SK-N-SH (cell line): ENCODE data around the gene ERGIC2. TPM values are rescaled to one million over a fixed set of nuclear protein-coding genes. Genes with fewer than 3 reads are reported as not detected.

ENCODE experiments used
- CTCF ChIA-PET: fragments of 300-600, 350-600 bp; formaldehyde crosslinking; extraction: SDS; loops from one replicate; lab custom pipeline; 2021; lab: Yijun Ruan, JAX
- POLR2A ChIA-PET: fragments of 350-600 bp; sonication (Branson Sonifier 250); formaldehyde crosslinking; extraction: SDS; loops from one replicate; lab custom pipeline; 2020; ENCODE audit warnings: antibody characterized with exemption, inconsistent platforms; lab: Yijun Ruan, JAX
- DNase-seq: peaks from one replicate; pipeline ENCODE4 v3.0.0; 2012
- H2AFZ ChIP-seq: fragments of 200-600 bp; sonication (generic); 2 replicates; pipeline ENCODE4 v1.8.1; 2016; ENCODE audit warnings: antibody characterized with exemption, mild to moderate bottlenecking, low read depth
- H3F3A ChIP-seq: fragments of 200-600 bp; sonication (generic); replicated peaks from 2 replicates; pipeline ENCODE3; 2016; ENCODE audit warnings: antibody characterized with exemption, mild to moderate bottlenecking; ENCODE audit not compliant: insufficient read depth
- H3K27ac ChIP-seq, 2 experiments: fragments of 200-500 bp in 1 of 2; fragments of 200-600 bp in 1 of 2; sonication (Bioruptor generic) in 1 of 2; sonication (generic), shearing (Covaris generic) in 1 of 2; 2 replicates each; pipeline versions ENCODE4 v1.5.1 to v1.6.1; 2014 to 2016; ENCODE audit warnings: low read depth in 2 of 2, inconsistent platforms in 1 of 2, low read length in 1 of 2, mild to moderate bottlenecking in 1 of 2, mixed read lengths in 1 of 2
- H3K27me3 ChIP-seq: fragments of 200-600 bp; sonication (generic), shearing (Covaris generic); 2 replicates; pipeline ENCODE4 v1.6.1; 2016; ENCODE audit warnings: mixed run types; ENCODE audit not compliant: insufficient read depth
- H3K36me3 ChIP-seq, 2 experiments: fragments of 200-500 bp in 1 of 2; fragments of 200-600 bp in 1 of 2; sonication (Bioruptor generic) in 1 of 2; sonication (generic) in 1 of 2; replicated peaks in 1 of 2; 2 replicates each; pipeline versions ENCODE3 to v1.5.1; 2014 to 2016; ENCODE audit warnings: low read length in 1 of 2, mild to moderate bottlenecking in 1 of 2; ENCODE audit not compliant: insufficient read depth in 2 of 2, control insufficient read depth in 1 of 2
- H3K4me1 ChIP-seq, 2 experiments: fragments of 200-500 bp in 1 of 2; fragments of 200-600 bp in 1 of 2; sonication (Bioruptor generic) in 1 of 2; sonication (generic), shearing (Covaris generic) in 1 of 2; 2 replicates each; pipeline versions ENCODE4 v1.5.1 to v1.6.1; 2014 to 2016; ENCODE audit warnings: low read depth in 1 of 2, low read length in 1 of 2, mixed run types in 1 of 2; ENCODE audit not compliant: insufficient read depth in 2 of 2, control insufficient read depth in 1 of 2
- H3K4me2 ChIP-seq: fragments of 200-600 bp; sonication (generic), shearing (Covaris generic); 2 replicates; pipeline ENCODE4 v1.6.1; 2017; ENCODE audit warnings: mixed run types
- H3K4me3 ChIP-seq, 2 experiments: fragments of 200-500 bp in 1 of 2; fragments of 200-600 bp in 1 of 2; sonication (Bioruptor generic) in 1 of 2; sonication (generic), shearing (Covaris generic) in 1 of 2; 2 replicates each; pipeline versions ENCODE4 v1.5.1 to v1.8.1; 2014 to 2016; ENCODE audit warnings: low read depth in 2 of 2, inconsistent platforms in 1 of 2, low read length in 1 of 2, mild to moderate bottlenecking in 1 of 2, mixed read lengths in 1 of 2, moderate library complexity in 1 of 2
- H3K79me2 ChIP-seq: fragments of 200-600 bp; sonication (generic); 2 replicates; pipeline ENCODE4 v1.8.1; 2017; ENCODE audit warnings: mild to moderate bottlenecking; ENCODE audit not compliant: insufficient read depth
- H3K9ac ChIP-seq: fragments of 200-600 bp; sonication (generic); 2 replicates; pipeline ENCODE4 v1.6.1; 2017; ENCODE audit warnings: mixed run types
- H3K9me2 ChIP-seq: fragments of 200-600 bp; sonication (generic); 2 replicates; pipeline ENCODE4 v1.6.1; 2017; ENCODE audit warnings: mixed run types
- H3K9me3 ChIP-seq: fragments of 200-600 bp; sonication (generic); 2 replicates; pipeline ENCODE4 v1.6.1; 2017; ENCODE audit warnings: mixed run types, mild to moderate bottlenecking, moderate library complexity
- H4K20me1 ChIP-seq: fragments of 200-600 bp; sonication (generic); 2 replicates; pipeline ENCODE4 v1.6.1; 2017; ENCODE audit warnings: mild to moderate bottlenecking, mixed run types; ENCODE audit not compliant: insufficient read depth
- CHD2 ChIP-seq: fragments of 150-350 bp; IDR thresholded peaks from 2 replicates; pipeline ENCODE4 v1.6.1; 2018; ENCODE audit warnings: low read length; ENCODE audit not compliant: partially characterized antibody
- ELF1 ChIP-seq: IDR thresholded peaks from 2 replicates; pipeline ENCODE4 v1.4.0; 2012
- EZH2phosphoT487 ChIP-seq: fragments of 200-600 bp; sonication (generic); IDR thresholded peaks from 2 replicates; pipeline ENCODE4 v1.6.1; 2017; ENCODE audit warnings: low read depth, mixed run types, mild to moderate bottlenecking, antibody characterized with exemption, moderate library complexity, borderline replicate concordance
- FOXJ3 ChIP-seq: sonication (generic); formaldehyde crosslinking; IDR thresholded peaks from 2 replicates; pipeline ENCODE4 v1.5.1; 2020; ENCODE audit warnings: mild to moderate bottlenecking, missing genetic modification reagents
- FOXM1 ChIP-seq: IDR thresholded peaks from 2 replicates; pipeline ENCODE4 v1.4.0; 2012; ENCODE audit warnings: low read depth, mild to moderate bottlenecking
- GABPA ChIP-seq: IDR thresholded peaks from 2 replicates; pipeline ENCODE4 v1.4.0; 2012; ENCODE audit warnings: low read depth, mild to moderate bottlenecking
- MXI1 ChIP-seq: IDR thresholded peaks from 2 replicates; pipeline ENCODE4 v1.6.1; 2012; ENCODE audit warnings: mild to moderate bottlenecking, low read depth, low read length, improper control_type of control experiment
- NFIC ChIP-seq: IDR thresholded peaks from 2 replicates; pipeline ENCODE4 v1.4.0; 2012; ENCODE audit warnings: borderline replicate concordance
- NRF1 ChIP-seq: IDR thresholded peaks from 2 replicates; pipeline ENCODE4 v1.6.1; 2012; ENCODE audit warnings: low read depth, mild to moderate bottlenecking, low read length
- POLR2AphosphoS5 ChIP-seq: IDR thresholded peaks from 2 replicates; pipeline ENCODE4 v1.6.1; 2012; ENCODE audit warnings: low read depth, low read length
- RAD21 ChIP-seq: IDR thresholded peaks from 2 replicates; pipeline ENCODE4 v1.6.1; 2012; ENCODE audit warnings: mild to moderate bottlenecking, low read length
- REST ChIP-seq: IDR thresholded peaks from 2 replicates; pipeline ENCODE4 v1.6.1; 2012; ENCODE audit warnings: mild to moderate bottlenecking, low read depth, low read length, moderate library complexity
- RXRA ChIP-seq: IDR thresholded peaks from 2 replicates; pipeline ENCODE4 v1.4.0; 2012; ENCODE audit warnings: low read depth, mild to moderate bottlenecking, borderline replicate concordance
- ZBTB33 ChIP-seq: IDR thresholded peaks from 2 replicates; pipeline ENCODE4 v1.4.0; 2012; ENCODE audit warnings: low read depth, borderline replicate concordance
- WGBS: methylation state at CpG from one replicate; pipeline ENCODE4 v1.1.6; 2017; ENCODE audit warnings: low lambda C conversion rate; 5-methylcytosine and 5-hydroxymethylcytosine counted together
- polyA plus RNA-seq, 3 experiments: library from polyadenylated mRNA; depleted of rRNA; stranded (reverse); fragments of >200 nt; gene quantifications; 2 replicates each; pipeline ENCODE4 v1.2.3, GENCODE V29; 2012

ERGIC2 gene
- polyA plus RNA-seq, 1 of the 3 experiments (the other 2 are of a cell fraction) = 22.1 TPM

GRCh38 chr12:29306266-29306665 is 74.7 kb downstream of the ERGIC2 start:
- H3K27ac ChIP-seq = no peak overlapping the region
- no peak overlapping the region for H3K9ac ChIP-seq
- H3K9me3 ChIP-seq = no peaks in the 10 kb centered on the region
- TF ChIP-seq RAD21 (no peak), ELF1 (no peak), EZH2phosphoT487 (no peak), MXI1 (no peak), REST (no peak), FOXJ3 (CRISPR knock-in tag) (no peak), GABPA (no peak), NRF1 (no peak), CHD2 (no peak), FOXM1 (no peak)
- ChIA-PET CTCF (interaction anchor here (0.8 to 5.6 kb wide), 5 partner anchors 12 to 233 kb away, joined by 3 to 36 read pairs (median 4); no protein-coding TSS in a partner anchor), POLR2A (interaction anchor here (0.6 kb wide), 1 partner anchor 831 kb away, joined by 3 read pairs; no protein-coding TSS in a partner anchor)
- H3K27me3 ChIP-seq = no peaks in the 10 kb centered on the region
- no peaks in the 10 kb centered on the region for H3F3A ChIP-seq
- 75% methylated on average over 2 of the region's 2 CpGs for WGBS
- no peak overlapping the region for H3K4me2 ChIP-seq
- H4K20me1 ChIP-seq = no peaks in the 10 kb centered on the region
- H3K36me3 ChIP-seq = no peaks in the 10 kb centered on the region
- H2AFZ ChIP-seq = no peak overlapping the region
- H3K79me2 ChIP-seq = no peaks in the 10 kb centered on the region
- no peak overlapping the region for H3K4me3 ChIP-seq
- H3K4me1 ChIP-seq = no peaks in the 10 kb centered on the region; a peak in 1 of 4 replicates
- H3K9me2 ChIP-seq = no peaks in the 10 kb centered on the region
- no peak for DNase-seq

GRCh38 chr12:29304388-29304787 is 76.6 kb downstream of the ERGIC2 start:
- Histone ChIP-seq H3K4me3 (no peak overlapping the region), H3K27me3 (no peaks in the 10 kb centered on the region), H3K4me1 (no peaks in the 10 kb centered on the region; a peak in 1 of 4 replicates), H3K36me3 (no peaks in the 10 kb centered on the region), H3K9me2 (no peaks in the 10 kb centered on the region), H2AFZ (no peak overlapping the region), H3K4me2 (no peak overlapping the region), H3K9me3 (no peaks in the 10 kb centered on the region), H3K27ac (no peak overlapping the region), H3K9ac (no peak overlapping the region), H4K20me1 (no peaks in the 10 kb centered on the region), H3K79me2 (no peaks in the 10 kb centered on the region), H3F3A (no peaks in the 10 kb centered on the region)
- CTCF ChIA-PET = interaction anchor here (5.6 kb wide), 1 partner anchor 13 kb away, joined by 36 read pairs; no protein-coding TSS in a partner anchor
- POLR2A ChIA-PET = interaction anchor here (0.6 kb wide), 1 partner anchor 160 kb away, joined by 3 read pairs; no protein-coding TSS in a partner anchor
- no peak for TF ChIP-seq NFIC
- TF ChIP-seq ELF1 = no peak
- no peak for TF ChIP-seq POLR2AphosphoS5
- no peak for TF ChIP-seq ZBTB33
- TF ChIP-seq RXRA = no peak
- TF ChIP-seq RAD21 = no peak
- DNase-seq = no peak
